ENCODE measurements around the gene ZNF839. TPM values are rescaled to one million over a fixed set of nuclear protein-coding genes. Genes with fewer than 3 reads are reported as not detected.
"Not testable (repeated sequence)": the region's sequence is repeated elsewhere in the genome, so short reads cannot be mapped to it uniquely, and the experiment has no call there.

ZNF839 gene
- total RNA-seq, 1 donor from 2014 or later = 13.0 TPM

- no peak for DNase-seq (ENCODE audit: low spot score)
Measured at GRCh38 chr14:102341566-102341965, 22.0 kb downstream of the ZNF839 start.

- DNase-seq (ENCODE audit: low spot score) = no peak
Measured at GRCh38 chr14:102342238-102342637, 22.7 kb downstream of the ZNF839 start.

- no peak for DNase-seq (ENCODE audit: low spot score)
Measured at GRCh38 chr14:102344084-102344483, 24.5 kb downstream of the ZNF839 start.

- no peak for DNase-seq (ENCODE audit: low spot score)
Measured at GRCh38 chr14:102344485-102344884, 24.9 kb downstream of the ZNF839 start.

GRCh38 chr14:102345232-102345631 is 25.7 kb downstream of the ZNF839 start:
- no peak for DNase-seq (ENCODE audit: low spot score)

- DNase-seq (ENCODE audit: low spot score) = no peak
Measured at GRCh38 chr14:102346645-102347044, 27.1 kb downstream of the ZNF839 start.

GRCh38 chr14:102348376-102348775 is 28.8 kb downstream of the ZNF839 start:
- DNase-seq (ENCODE audit: low spot score) = no peak

- DNase-seq (ENCODE audit: low spot score) = no peak
Measured at GRCh38 chr14:102351023-102351422, 31.5 kb downstream of the ZNF839 start.

GRCh38 chr14:102351593-102351992 is 32.0 kb downstream of the ZNF839 start:
- DNase-seq (ENCODE audit: low spot score) = not testable (repeated sequence)

GRCh38 chr14:102352213-102352612 is 32.7 kb downstream of the ZNF839 start:
- no peak for DNase-seq (ENCODE audit: low spot score)

- no peak for DNase-seq (ENCODE audit: low spot score)
Measured at GRCh38 chr14:102353126-102353619, 33.6 kb downstream of the ZNF839 start.

- no peak for DNase-seq (ENCODE audit: low spot score)
Measured at GRCh38 chr14:102356280-102356679, 36.7 kb downstream of the ZNF839 start.

GRCh38 chr14:102359341-102359740 is 39.8 kb downstream of the ZNF839 start:
- DNase-seq (ENCODE audit: low spot score) = no peak

GRCh38 chr14:102360388-102360787 is 40.8 kb downstream of the ZNF839 start:
- no peak for DNase-seq (ENCODE audit: low spot score)

- no peak for DNase-seq (ENCODE audit: low spot score)
Measured at GRCh38 chr14:102362084-102362483, 42.5 kb downstream of the ZNF839 start.

- peak; percentile 96 for DNase-seq (ENCODE audit: low spot score)
Measured at GRCh38 chr14:102362545-102363181, 43.1 kb downstream of the ZNF839 start, which contains the start of the genes CINP and TECPR2. Gene CINP, minus strand, starts transcription at chr14:102362890. Its CDS starts 39 bp downstream, at chr14:102362851. Gene TECPR2, plus strand, starts transcription at chr14:102362941. Its CDS starts 13,781 bp downstream, at chr14:102376722.

- peak; percentile 8 for DNase-seq (ENCODE audit: low spot score)
Measured at GRCh38 chr14:102363182-102363943, 43.8 kb downstream of the ZNF839 start.

- no peak for DNase-seq (ENCODE audit: low spot score)
Measured at GRCh38 chr14:102370305-102370809, 50.8 kb downstream of the ZNF839 start.

GRCh38 chr14:102371361-102371760 is 51.8 kb downstream of the ZNF839 start:
- DNase-seq (ENCODE audit: low spot score) = no peak

GRCh38 chr14:102373110-102373509 is 53.6 kb downstream of the ZNF839 start:
- no peak for DNase-seq (ENCODE audit: low spot score)

GRCh38 chr14:102374264-102374663 is 54.7 kb downstream of the ZNF839 start:
- no peak for DNase-seq (ENCODE audit: low spot score)

- no peak for DNase-seq (ENCODE audit: low spot score)
Measured at GRCh38 chr14:102375119-102375518, 55.6 kb downstream of the ZNF839 start.

GRCh38 chr14:102377696-102378095 is 58.1 kb downstream of the ZNF839 start:
- no peak for DNase-seq (ENCODE audit: low spot score)
